ENCODE results near the gene MYL12A. TPM values are rescaled to one million over a fixed set of nuclear protein-coding genes. Genes with fewer than 3 reads are reported as not detected.

Gene MYL12A
- total and polyA plus RNA-seq, 2 of the 8 experiments (the other 6 are each of a cell fraction or from before 2014, with no cell fraction given), result 188 to 247 TPM

- TF ChIP-seq SAP30 (IDR thresholded peaks at IDR 0.05; ENCODE audit: insufficient read depth, insufficient replicate concordance, low read length) (no peak), RXRA (IDR thresholded peaks at IDR 0.05; ENCODE audit: insufficient read depth, low read depth, low read length) (no peak), SRF (IDR thresholded peaks at IDR 0.05; ENCODE audit: low read depth, low read length) (no peak), CHD7 (IDR thresholded peaks at IDR 0.05; ENCODE audit: insufficient replicate concordance, low read length) (no peak), HDAC6 (IDR thresholded peaks at IDR 0.05; ENCODE audit: low read depth, low read length) (no peak), KDM5A (IDR thresholded peaks at IDR 0.05; ENCODE audit: low read length) (no peak), EP300 (IDR thresholded peaks at IDR 0.05; ENCODE audit: borderline replicate concordance in 1 of 2, low read depth in 2 of 2, low read length in 2 of 2) (no peak), NRF1 (IDR thresholded peaks at IDR 0.05; ENCODE audit: low read depth, low read length) (no peak), TBP (IDR thresholded peaks at IDR 0.05; ENCODE audit: low read depth, low read length) (no peak)
Observed at GRCh38 chr18:3273042-3273441, 25.4 kb downstream of the MYL12A start (continued).
